Mucosa of rectum (tissue), 2 donors: Measurements from ENCODE around the gene TGFBR3.

Experiments
- H3K27ac ChIP-seq, 2 donors: one replicate each; pipeline ENCODE4 v1.7.0; 2013; ENCODE audit warnings: inconsistent platforms in 2 of 2, low read depth in 2 of 2, low read length in 2 of 2
- H3K27me3 ChIP-seq, 2 donors: one replicate each; pipeline ENCODE4 v1.7.0; 2013; ENCODE audit warnings: low read length in 2 of 2; ENCODE audit not compliant: control insufficient read depth in 2 of 2, insufficient read depth in 2 of 2
- H3K36me3 ChIP-seq, 2 donors: one replicate each; pipeline ENCODE4 v1.7.0; 2013; ENCODE audit warnings: low read length in 2 of 2; ENCODE audit not compliant: control insufficient read depth in 2 of 2, insufficient read depth in 2 of 2
- H3K4me1 ChIP-seq, 2 donors: one replicate each; pipeline ENCODE4 v1.7.0; 2013; ENCODE audit warnings: low read length in 2 of 2, mild to moderate bottlenecking in 1 of 2; ENCODE audit not compliant: control insufficient read depth in 2 of 2, insufficient read depth in 2 of 2
- H3K4me3 ChIP-seq, 2 donors: one replicate each; pipeline ENCODE4 v1.7.0; 2013; ENCODE audit warnings: low read length in 2 of 2
- H3K9ac ChIP-seq, 2 donors: one replicate each; pipeline ENCODE4 v1.7.0; 2013; ENCODE audit warnings: low read length in 2 of 2, low read depth in 1 of 2, mild to moderate bottlenecking in 1 of 2
- H3K9me3 ChIP-seq, 2 donors: one replicate each; pipeline ENCODE4 v1.7.0; 2013; ENCODE audit warnings: low read length in 2 of 2; ENCODE audit not compliant: control insufficient read depth in 2 of 2
- donor health status: healthy.
- donor health status: Normal muscosa, but diverticular disease.

The TGFBR3 gene

DNA sequence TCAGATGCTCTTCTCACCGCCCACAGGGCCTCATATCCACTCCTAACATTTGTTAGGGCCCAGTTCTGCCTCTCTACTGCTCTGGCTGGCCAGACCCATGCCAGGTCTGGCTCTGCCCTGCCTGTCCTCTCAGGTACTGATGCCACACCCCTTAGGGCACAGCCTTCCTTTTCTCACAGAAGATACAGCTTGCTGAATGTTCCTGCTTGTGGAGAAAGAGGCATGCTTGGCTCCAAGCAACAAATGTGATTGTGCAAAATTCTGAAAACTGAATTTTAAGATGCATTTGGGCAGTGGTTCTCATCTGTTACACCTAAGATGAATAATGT lies 178.1 kb downstream of the TGFBR3 start:
- Histone ChIP-seq H3K4me1 (no peaks in the 10 kb centered on the region), H3K36me3 (peaks cover 2 to 6% of the 10 kb centered on the region in 2 donors), H3K27ac (no peak overlapping the region), H3K4me3 (no peak overlapping the region), H3K27me3 (no peaks in the 10 kb centered on the region), H3K9me3 (no peaks in the 10 kb centered on the region), H3K9ac (no peak overlapping the region)

DNA sequence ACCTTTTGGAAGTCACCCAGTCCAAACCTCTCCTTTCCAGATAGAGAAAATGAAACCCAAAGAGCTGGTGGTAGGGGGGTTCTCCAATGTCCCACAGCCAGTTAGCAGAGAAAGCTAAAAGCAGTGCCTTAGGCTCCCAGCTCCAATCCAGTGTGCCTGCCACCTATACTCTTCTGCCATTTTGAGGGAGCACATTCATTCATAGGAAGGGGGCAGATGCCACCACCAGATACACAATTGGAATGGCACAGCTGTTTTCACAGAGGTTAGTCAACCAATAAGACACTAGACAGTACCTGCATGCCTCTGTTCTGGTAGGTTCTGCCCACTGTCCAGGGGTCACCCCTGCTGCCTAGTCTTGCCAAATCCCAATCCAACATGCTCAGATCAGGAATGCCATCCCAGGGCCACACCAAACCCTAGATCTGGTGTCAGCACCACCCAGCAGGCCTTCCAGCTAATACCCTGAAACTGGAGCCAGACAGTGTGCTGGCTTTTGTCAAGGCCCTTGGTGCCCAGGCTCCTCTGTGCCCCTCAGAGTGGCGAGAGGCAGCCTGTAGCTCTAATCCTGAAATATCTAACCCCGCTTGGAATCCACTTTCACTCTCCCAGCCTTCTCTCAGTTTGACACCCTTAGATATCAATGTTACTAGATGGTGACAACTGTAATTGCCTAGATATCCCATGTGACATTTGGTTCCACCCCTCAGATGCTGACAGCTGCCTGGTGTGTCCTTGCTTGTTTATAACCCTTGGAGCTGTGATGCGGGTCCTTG lies 178.6 kb downstream of the TGFBR3 start:
- Histone ChIP-seq H3K27ac (no peak overlapping the region), H3K27me3 (no peaks in the 10 kb centered on the region), H3K9ac (no peak overlapping the region), H3K9me3 (no peaks in the 10 kb centered on the region), H3K36me3 (peaks cover 2 to 6% of the 10 kb centered on the region in 2 donors), H3K4me3 (no peak overlapping the region), H3K4me1 (no peaks in the 10 kb centered on the region)

DNA sequence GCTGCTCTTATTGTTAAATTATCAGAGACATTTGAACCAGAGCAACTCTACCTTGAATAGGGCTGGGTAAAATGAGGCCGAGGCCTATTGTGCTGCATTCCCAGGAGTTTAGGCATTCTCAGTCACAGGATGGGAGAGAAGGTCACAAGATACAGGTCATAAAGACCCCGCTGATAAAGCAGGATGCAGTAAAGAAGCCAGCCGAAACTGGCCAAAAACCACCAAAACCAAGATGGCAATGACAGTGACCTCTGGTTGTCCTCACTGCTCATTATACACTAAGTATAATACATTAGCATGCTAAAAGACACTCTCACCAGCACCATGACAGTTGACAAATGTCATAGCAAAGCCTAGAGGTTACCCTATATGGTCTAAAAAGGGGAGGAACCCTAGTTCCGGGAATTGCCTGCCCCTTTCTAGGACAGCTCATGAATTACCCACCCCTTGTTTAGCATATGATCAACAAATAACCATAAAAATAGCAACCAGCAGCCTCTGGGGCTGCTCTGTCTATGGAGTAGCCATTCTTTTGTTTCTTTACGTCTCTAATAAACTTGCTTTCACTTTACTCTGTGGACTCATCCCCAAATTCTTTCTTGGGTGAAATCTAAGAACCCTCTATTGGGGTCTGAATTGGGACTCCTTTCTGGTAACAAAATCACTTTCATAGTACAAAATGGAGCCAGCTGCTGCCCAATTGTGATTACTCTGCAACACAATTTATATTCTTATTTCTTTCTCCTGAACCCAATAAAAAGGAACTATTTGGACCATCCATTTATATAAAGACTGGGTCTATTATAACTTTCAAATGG lies 179.6 kb downstream of the TGFBR3 start:
- no peak overlapping the region for H3K4me3 ChIP-seq
- peaks cover 2 to 6% of the 10 kb centered on the region in 2 donors for H3K36me3 ChIP-seq
- no peaks in the 10 kb centered on the region for H3K27me3 ChIP-seq
- no peaks in the 10 kb centered on the region for H3K4me1 ChIP-seq
- no peaks in the 10 kb centered on the region for H3K9me3 ChIP-seq
- no peak overlapping the region for H3K27ac ChIP-seq
- H3K9ac ChIP-seq = no peak overlapping the region

DNA sequence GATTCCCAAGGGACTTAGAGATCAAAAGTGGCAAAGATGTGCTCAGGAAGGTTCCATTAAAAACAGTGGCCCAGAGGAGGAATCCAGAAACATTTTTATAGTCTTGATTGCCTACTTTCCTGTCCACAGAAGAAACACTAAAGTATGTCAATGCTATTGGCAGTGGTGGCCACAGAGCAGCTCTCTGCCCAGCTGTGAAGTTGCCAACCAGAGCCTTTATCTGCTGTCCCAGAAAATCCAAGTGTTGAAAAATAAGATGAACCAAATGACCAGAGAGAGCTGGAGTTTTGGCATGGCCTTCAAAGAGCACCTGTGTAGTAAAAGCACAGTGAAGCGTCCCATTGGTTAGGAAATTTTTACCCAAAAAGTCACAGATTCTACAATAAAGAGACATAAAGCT lies 181.2 kb downstream of the TGFBR3 start:
- Histone ChIP-seq H3K4me3 (no peak overlapping the region), H3K27ac (no peak overlapping the region), H3K9ac (no peak overlapping the region), H3K27me3 (no peaks in the 10 kb centered on the region), H3K4me1 (no peaks in the 10 kb centered on the region), H3K9me3 (no peaks in the 10 kb centered on the region), H3K36me3 (peaks cover 2 to 6% of the 10 kb centered on the region in 2 donors)

DNA sequence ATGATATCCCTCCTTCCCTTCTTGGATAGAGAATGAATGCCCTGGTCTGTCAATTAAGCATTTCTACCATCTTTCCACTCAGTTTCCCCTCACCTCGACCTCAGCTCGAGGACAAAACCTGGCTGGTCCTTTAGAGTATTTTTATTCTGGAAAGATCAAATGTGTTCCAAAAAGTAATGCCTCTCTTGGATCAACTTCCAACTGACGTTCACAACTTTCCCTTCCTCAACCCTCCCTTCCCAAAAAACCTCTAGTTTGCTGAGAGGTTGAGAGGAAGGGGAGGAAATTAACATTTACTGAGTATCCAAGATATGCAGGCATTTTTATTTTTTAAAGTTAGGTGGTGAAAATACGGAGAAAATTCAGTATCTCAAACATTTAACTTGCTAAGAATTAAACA lies 182.9 kb downstream of the TGFBR3 start:
- H3K36me3 ChIP-seq = peaks cover 0 to 2% of the 10 kb centered on the region in 2 donors
- no peaks in the 10 kb centered on the region for H3K9me3 ChIP-seq
- no peak overlapping the region for H3K4me3 ChIP-seq
- no peak overlapping the region for H3K9ac ChIP-seq
- H3K27ac ChIP-seq = no peak overlapping the region
- no peaks in the 10 kb centered on the region for H3K27me3 ChIP-seq
- H3K4me1 ChIP-seq = no peaks in the 10 kb centered on the region

DNA sequence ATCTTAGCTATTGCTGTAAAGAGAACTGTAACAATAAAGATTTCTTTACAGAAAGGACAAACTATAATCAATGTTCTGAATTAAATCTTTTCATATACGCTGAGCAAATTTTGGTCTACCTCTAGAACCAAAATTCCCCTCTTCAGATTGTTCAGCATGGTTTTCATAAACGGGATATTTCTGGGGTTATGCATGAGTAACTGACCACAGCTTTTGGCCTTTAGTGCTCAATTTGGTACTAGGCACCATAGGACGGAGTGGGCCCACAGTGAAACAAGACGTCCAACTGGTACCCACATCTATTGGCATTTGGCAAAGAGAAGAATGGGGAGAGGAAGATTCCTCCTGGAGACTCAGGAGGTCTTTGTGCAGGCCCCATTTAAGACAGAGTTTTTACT lies 184.5 kb downstream of the TGFBR3 start:
- peak overlapping the region in 1 of 2 donors; percentile 39 for H3K27ac ChIP-seq
- H3K4me1 ChIP-seq = no peaks in the 10 kb centered on the region
- no peak overlapping the region for H3K4me3 ChIP-seq

DNA sequence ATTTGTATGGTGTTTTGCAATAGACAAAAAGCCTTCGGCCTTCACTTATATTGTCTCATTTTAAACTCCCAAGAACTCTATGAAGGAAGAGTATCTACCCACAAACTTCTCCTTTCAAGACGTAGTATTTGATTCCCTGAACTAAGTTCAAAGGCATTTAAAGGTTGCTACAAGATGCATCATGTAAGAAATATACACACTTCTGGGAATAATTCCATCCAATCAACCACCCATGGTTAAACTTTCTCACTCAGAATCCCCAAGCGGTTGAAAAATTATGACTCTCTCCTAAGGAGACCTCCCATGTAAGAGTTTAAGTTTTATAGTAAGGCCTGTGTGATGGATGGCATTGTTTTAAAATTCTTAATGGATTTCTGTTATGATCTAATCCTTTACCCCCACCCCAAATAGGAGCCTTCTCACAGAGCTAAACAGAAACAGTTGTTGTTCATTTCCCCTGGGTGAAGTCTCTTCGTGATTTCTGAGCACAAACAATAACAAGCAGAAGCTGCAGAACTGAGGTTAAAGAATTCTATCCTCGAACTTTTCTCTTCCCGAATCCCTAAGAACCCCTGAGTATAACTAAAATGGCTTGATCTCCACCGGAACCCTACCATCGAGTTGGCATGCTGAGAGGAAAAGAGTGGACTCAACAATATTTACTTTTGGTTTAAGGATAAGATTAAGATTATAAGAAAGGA lies 185.0 kb downstream of the TGFBR3 start:
- H3K4me1 ChIP-seq = no peaks in the 10 kb centered on the region

More for the DNA sequence above, 184.5 kb downstream of the TGFBR3 start:
- Histone ChIP-seq H3K27me3 (no peaks in the 10 kb centered on the region), H3K9me3 (no peaks in the 10 kb centered on the region), H3K9ac (no peak overlapping the region), H3K36me3 (no peaks in the 10 kb centered on the region)

DNA sequence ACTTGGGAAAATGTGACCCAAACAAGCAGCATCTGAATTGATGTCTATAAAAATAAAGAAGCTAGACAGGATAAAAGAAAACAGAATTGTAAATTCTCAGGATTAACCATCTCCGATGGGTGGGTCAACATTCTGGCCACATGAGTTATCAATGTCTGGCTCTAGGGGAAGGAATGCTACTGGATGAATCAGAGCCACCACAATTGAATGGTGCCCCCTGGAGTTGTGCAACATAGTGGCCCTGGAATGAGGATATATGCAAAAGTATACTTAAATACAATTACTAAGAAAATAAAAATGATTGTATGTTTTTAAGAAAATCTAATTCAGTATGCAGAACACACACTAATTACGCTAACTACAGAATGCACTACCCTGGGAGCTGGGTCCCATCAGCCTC lies 185.6 kb downstream of the TGFBR3 start:
- H3K36me3 ChIP-seq = no peaks in the 10 kb centered on the region
- peak overlapping the region in 1 of 2 donors; percentile 14 for H3K27ac ChIP-seq
- no peaks in the 10 kb centered on the region for H3K27me3 ChIP-seq
- H3K4me3 ChIP-seq = no peak overlapping the region
- no peak overlapping the region for H3K9ac ChIP-seq
- no peaks in the 10 kb centered on the region for H3K4me1 ChIP-seq
- H3K9me3 ChIP-seq = no peaks in the 10 kb centered on the region

More for the DNA sequence above, 185.0 kb downstream of the TGFBR3 start:
- Histone ChIP-seq H3K36me3 (no peaks in the 10 kb centered on the region), H3K9ac (no peak overlapping the region), H3K27ac (peak overlapping the region in 1 of 2 donors; percentile 39), H3K9me3 (no peaks in the 10 kb centered on the region), H3K27me3 (no peaks in the 10 kb centered on the region), H3K4me3 (no peak overlapping the region)

DNA sequence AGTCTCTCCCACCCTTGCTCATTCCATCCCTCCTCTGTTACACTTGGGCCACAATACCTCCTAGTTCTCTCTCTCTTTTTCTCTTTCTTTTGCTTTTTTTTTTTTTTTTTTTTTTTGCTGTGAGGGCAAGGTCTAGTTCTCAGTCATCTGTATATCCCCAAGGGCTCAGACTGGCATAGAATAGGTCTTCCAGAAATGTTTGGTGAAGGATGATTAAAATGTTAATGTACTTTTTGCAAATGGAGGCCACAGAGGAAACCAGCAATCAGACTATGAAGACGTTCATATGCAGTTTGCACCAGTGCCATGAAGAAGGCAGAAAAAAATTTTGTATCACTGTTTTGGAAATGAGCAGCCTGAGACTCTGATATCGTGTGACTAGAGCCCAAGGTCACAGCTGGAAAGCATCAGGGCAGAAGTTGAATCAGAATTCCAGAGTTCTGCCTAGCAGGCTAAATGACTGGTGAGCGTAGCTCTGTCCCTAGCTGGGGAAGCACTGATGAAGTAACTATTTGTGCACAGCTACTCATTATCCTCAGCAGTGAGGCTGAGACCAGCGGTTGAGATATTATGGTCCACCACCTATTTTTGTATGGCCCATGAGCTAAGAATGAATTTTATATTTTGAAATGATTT lies 186.5 kb downstream of the TGFBR3 start:
- Histone ChIP-seq H3K27ac (no peak overlapping the region), H3K27me3 (no peaks in the 10 kb centered on the region), H3K9me3 (no peaks in the 10 kb centered on the region), H3K36me3 (peaks cover 0 to 2% of the 10 kb centered on the region in 2 donors), H3K4me1 (no peaks in the 10 kb centered on the region), H3K4me3 (no peak overlapping the region), H3K9ac (no peak overlapping the region)
